ENCODE data around the gene DHRS13.

Gene DHRS13

DNA sequence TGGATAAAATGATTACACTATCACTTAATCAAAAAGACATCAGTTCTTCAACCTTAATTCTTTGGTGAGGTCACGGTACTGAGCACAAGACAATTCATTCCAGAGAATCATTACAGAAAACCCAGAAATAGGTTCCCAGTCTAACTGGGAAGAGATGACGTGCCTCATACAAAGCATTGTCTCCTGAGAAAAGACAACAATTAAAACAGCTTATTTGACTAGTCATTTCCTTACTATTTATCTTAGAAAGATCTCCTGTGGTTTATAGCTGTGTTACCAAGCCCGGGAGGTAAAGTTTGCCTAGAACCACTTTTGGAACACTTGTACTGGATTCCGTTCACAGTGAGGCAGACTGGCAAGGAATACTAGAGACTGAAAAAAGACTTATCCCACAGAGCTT, 43.4 kb upstream of the DHRS13 start:
- H2AFZ ChIP-seq (ENCODE audit: low read length): no peak overlapping the region
- H3F3A ChIP-seq (ENCODE audit: insufficient read depth, low read length): peaks cover 19% of the 10 kb centered on the region
- H4K20me1 ChIP-seq (ENCODE audit: insufficient read depth, low read length): peaks cover 12% of the 10 kb centered on the region
- no peak overlapping the region for H3K4me2 ChIP-seq (ENCODE audit: low read depth, low read length)
- peaks cover 11% of the 10 kb centered on the region for H3K4me1 ChIP-seq (ENCODE audit: low read length)
- TF ChIP-seq, protein P1, sequence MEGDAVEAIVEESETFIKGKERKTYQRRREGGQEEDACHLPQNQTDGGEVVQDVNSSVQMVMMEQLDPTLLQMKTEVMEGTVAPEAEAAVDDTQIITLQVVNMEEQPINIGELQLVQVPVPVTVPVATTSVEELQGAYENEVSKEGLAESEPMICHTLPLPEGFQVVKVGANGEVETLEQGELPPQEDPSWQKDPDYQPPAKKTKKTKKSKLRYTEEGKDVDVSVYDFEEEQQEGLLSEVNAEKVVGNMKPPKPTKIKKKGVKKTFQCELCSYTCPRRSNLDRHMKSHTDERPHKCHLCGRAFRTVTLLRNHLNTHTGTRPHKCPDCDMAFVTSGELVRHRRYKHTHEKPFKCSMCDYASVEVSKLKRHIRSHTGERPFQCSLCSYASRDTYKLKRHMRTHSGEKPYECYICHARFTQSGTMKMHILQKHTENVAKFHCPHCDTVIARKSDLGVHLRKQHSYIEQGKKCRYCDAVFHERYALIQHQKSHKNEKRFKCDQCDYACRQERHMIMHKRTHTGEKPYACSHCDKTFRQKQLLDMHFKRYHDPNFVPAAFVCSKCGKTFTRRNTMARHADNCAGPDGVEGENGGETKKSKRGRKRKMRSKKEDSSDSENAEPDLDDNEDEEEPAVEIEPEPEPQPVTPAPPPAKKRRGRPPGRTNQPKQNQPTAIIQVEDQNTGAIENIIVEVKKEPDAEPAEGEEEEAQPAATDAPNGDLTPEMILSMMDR (IDR thresholded peaks at IDR 0.05; ENCODE audit: low read length): no peak
- TF ChIP-seq EZH2 (optimal IDR thresholded peaks at IDR 0.05; ENCODE audit: low read depth, low read length) (no peak), EZH2phosphoT487 (IDR thresholded peaks at IDR 0.05; ENCODE audit: low read length) (no peak)
- no peaks in the 10 kb centered on the region for H3K9me2 ChIP-seq (replicated peaks; ENCODE audit: insufficient read depth, low read length)
- H3K36me3 ChIP-seq (replicated peaks; ENCODE audit: insufficient read depth, low read length): no peaks in the 10 kb centered on the region
- H3K9me3 ChIP-seq (replicated peaks; ENCODE audit: insufficient read depth, low read length): no peaks in the 10 kb centered on the region
- no peak overlapping the region for H3K4me3 ChIP-seq (ENCODE audit: low read length)
- no peak for DNase-seq
- no peak overlapping the region for H3K27ac ChIP-seq (ENCODE audit: low read length)
- peaks cover 99% of the 10 kb centered on the region for H3K79me2 ChIP-seq (ENCODE audit: low read length)
- H3K27me3 ChIP-seq (replicated peaks; ENCODE audit: insufficient read depth, low read length): no peaks in the 10 kb centered on the region
- H3K9ac ChIP-seq (ENCODE audit: low read length): no peak overlapping the region

DNA sequence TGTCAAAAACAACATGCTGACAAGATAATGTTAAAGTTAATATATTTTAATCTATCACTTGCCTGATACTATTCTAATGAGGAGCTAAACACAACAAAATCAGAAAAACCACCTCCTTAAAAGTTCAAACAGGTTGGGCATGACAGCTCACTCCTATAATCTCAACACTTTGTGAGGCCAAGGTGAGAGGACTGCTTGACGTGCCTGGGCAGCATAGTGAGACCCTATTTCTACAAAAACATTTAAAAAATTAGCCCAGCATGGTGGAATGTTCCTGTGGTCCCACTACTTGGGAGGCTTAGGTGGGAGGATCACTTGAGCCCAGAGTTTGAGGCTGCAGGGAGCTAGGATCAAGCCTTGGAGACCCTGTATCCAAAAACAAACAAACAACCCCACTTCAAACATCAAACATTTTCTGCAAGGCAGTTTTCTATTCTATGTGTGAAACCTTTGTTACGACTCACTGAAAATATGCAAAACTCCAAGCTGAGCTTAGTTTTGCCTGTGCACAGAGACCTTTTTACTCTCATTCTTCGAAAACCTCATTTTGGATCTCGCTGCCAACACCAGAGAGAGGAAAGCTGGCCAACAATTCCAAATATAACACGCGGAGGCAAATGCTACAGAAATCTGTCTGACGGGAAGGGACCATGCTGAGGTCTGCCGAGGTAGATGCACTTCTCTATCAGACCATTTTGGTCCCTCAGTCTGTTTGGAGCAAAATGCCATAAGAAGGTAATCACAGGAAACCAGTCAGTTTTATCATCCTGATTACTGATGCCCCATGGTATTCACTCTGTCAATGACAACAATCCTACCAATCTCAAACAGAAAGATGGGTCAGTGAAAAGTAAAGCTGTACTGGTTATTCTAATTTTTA, 42.2 kb upstream of the DHRS13 start:
- H3K27me3 ChIP-seq (replicated peaks; ENCODE audit: insufficient read depth, low read length): no peaks in the 10 kb centered on the region
- H3K36me3 ChIP-seq (replicated peaks; ENCODE audit: insufficient read depth, low read length): no peaks in the 10 kb centered on the region
- H3K4me2 ChIP-seq (ENCODE audit: low read depth, low read length): no peak overlapping the region
- H3K9me3 ChIP-seq (replicated peaks; ENCODE audit: insufficient read depth, low read length): no peaks in the 10 kb centered on the region
- no peak overlapping the region for H3K9ac ChIP-seq (ENCODE audit: low read length)
- no peak overlapping the region for H3K27ac ChIP-seq (ENCODE audit: low read length)
- H3K4me1 ChIP-seq (ENCODE audit: low read length): peaks cover 11% of the 10 kb centered on the region
- peaks cover 99% of the 10 kb centered on the region for H3K79me2 ChIP-seq (ENCODE audit: low read length)
- DNase-seq: no peak
- no peaks in the 10 kb centered on the region for H3K9me2 ChIP-seq (replicated peaks; ENCODE audit: insufficient read depth, low read length)
- peaks cover 12% of the 10 kb centered on the region for H4K20me1 ChIP-seq (ENCODE audit: insufficient read depth, low read length)
- no peak for TF ChIP-seq EZH2phosphoT487 (IDR thresholded peaks at IDR 0.05; ENCODE audit: low read length)
- TF ChIP-seq, protein P1 (IDR thresholded peaks at IDR 0.05; ENCODE audit: low read length): no peak
- TF ChIP-seq EZH2 (optimal IDR thresholded peaks at IDR 0.05; ENCODE audit: low read depth, low read length): no peak
- H2AFZ ChIP-seq (ENCODE audit: low read length): no peak overlapping the region
- no peak overlapping the region for H3K4me3 ChIP-seq (ENCODE audit: low read length)
- peaks cover 12% of the 10 kb centered on the region for H3F3A ChIP-seq (ENCODE audit: insufficient read depth, low read length)

DNA sequence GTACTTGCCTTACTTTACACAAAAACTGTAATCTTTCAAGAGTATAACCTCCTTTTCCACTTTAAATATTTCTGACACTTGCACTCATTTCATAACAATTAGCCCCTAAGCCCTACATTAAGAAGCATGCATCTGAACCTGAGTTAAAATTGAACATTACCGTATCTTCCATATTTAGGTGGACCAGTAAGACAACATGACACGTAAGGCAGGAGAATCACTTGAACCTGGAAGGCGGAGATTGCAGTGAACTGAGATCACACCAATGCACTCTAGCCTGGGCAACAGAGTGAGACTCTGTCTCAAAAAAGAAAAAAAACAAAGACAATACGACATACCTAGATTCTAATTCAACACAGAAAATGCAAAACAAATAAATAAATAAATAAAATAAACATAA, 41.5 kb upstream of the DHRS13 start:
- TF ChIP-seq, protein P1 (IDR thresholded peaks at IDR 0.05; ENCODE audit: low read length): no peak
- TF ChIP-seq EZH2 (optimal IDR thresholded peaks at IDR 0.05; ENCODE audit: low read depth, low read length) (no peak), EZH2phosphoT487 (IDR thresholded peaks at IDR 0.05; ENCODE audit: low read length) (no peak)
- no peak for DNase-seq
- Histone ChIP-seq H3K4me2 (ENCODE audit: low read depth, low read length) (no peak overlapping the region), H4K20me1 (ENCODE audit: insufficient read depth, low read length) (peaks cover 12% of the 10 kb centered on the region), H3F3A (ENCODE audit: insufficient read depth, low read length) (0 out of 2 replicates have a peak, but pooled peaks cover 7% of the 10 kb centered on the region), H3K4me3 (ENCODE audit: low read length) (no peak overlapping the region), H3K27ac (ENCODE audit: low read length) (no peak overlapping the region), H3K36me3 (replicated peaks; ENCODE audit: insufficient read depth, low read length) (no peaks in the 10 kb centered on the region), H2AFZ (ENCODE audit: low read length) (no peak overlapping the region), H3K9ac (ENCODE audit: low read length) (no peak overlapping the region), H3K79me2 (ENCODE audit: low read length) (peaks cover 99% of the 10 kb centered on the region), H3K9me2 (replicated peaks; ENCODE audit: insufficient read depth, low read length) (no peaks in the 10 kb centered on the region), H3K9me3 (replicated peaks; ENCODE audit: insufficient read depth, low read length) (no peaks in the 10 kb centered on the region), H3K4me1 (ENCODE audit: low read length) (peaks cover 11% of the 10 kb centered on the region), H3K27me3 (replicated peaks; ENCODE audit: insufficient read depth, low read length) (no peaks in the 10 kb centered on the region)

Measured in MM.1S (cell line).